Spleen (tissue), 7 donors: ENCODE results near the gene TSPYL4.

ENCODE experiments used
- CTCF ChIP-seq, 11 experiments: fragments of 200-600 bp in 7 of 11; fragments of 450-650 bp in 4 of 11; sonication (generic) in 4 of 11; IDR thresholded peaks in 8 of 11; conservative IDR thresholded peaks in 3 of 11; 1 replicate in 7 of 11; 2 replicates in 4 of 11; pipeline versions ENCODE4 v1.4.0 to v1.8.0; 2016 to 2021; ENCODE audit warnings: antibody characterized with exemption in 11 of 11, inconsistent platforms in 4 of 11, mild to moderate bottlenecking in 1 of 11
- POLR2A ChIP-seq, 3 donors: fragments of 450-650 bp; IDR thresholded peaks; one replicate each; pipeline ENCODE4 v1.5.1; 2017; ENCODE audit warnings: antibody characterized with exemption in 3 of 3, mild to moderate bottlenecking in 1 of 3
- POLR2AphosphoS5 ChIP-seq, 3 donors: sonication (generic); formaldehyde crosslinking; IDR thresholded peaks; one replicate each; pipeline ENCODE4 v1.5.1; 2017; ENCODE audit warnings: antibody characterized with exemption in 3 of 3
- donor health status: DM: no; HTN: no; CAD: no; lungs with moderate emphysema.
- donor health status: DM: no; HTN: no; CAD: no.
- donor health status: DM: no; HTN: no; CAD: no.

- TF ChIP-seq CTCF (IDR thresholded peaks at IDR 0.05 in 8 of 11, conservative IDR thresholded peaks at IDR 0.05 in 3 of 11) (no peak), POLR2AphosphoS5 (IDR thresholded peaks at IDR 0.05) (no peak), POLR2A (IDR thresholded peaks at IDR 0.05) (no peak)
Observed at GRCh38 chr6:116291701-116292396, 38.0 kb upstream of the TSPYL4 start.
